ENCODE results near the gene TRAPPC12.

DNA sequence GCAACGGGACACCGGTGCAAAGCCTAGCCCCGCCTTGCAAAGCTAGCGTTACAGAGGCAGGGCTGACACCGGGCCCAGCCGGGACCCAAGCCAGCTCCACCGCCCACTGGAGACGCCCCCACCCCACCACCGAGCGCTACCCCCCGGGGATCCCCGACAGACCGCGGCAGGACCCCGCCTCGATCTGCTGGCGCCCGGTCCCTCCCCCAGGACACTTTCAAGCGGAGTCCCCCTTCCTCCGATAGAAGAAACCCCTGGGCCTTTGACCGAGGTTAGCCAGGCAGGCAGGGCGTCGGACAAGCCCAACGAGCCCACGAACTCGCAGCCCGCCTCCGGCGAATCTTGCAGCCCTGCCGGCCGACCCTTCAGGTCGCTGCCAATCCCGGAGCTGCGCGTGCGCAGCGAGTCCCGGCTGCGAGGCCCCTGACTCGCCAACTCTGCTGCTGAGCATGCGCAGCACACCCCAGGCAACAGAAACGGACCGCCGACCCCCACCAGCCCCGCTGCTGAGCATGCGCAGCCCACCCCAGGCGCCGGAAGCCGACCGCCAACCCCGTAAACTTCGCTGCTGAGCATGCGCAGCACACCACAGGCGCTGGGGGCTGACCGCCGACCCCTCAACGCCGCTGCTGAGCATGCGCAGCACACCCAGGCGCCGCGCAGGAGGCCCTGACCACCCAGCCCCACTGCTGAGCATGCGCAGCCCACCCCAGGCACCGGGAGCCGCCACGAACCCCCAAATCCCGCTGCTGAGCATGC is 139.2 kb downstream of the TRAPPC12 start:
- TF ChIP-seq CTCF (IDR thresholded peaks at IDR 0.05; ENCODE audit: insufficient read depth, low read length, poor library complexity, severe bottlenecking) (no peak), EZH2phosphoT487 (conservative IDR thresholded peaks at IDR 0.05; ENCODE audit: low read length) (no peak)

Measured in SU-DHL-6 (cell line).